Astrocyte of the cerebellum (primary cell): ENCODE data around the gene MAGI3.
"Not testable (repeated sequence)": the region's sequence is repeated elsewhere in the genome, so short reads cannot be mapped to it uniquely, and the experiment has no call there.

ENCODE experiments used
- DNase-seq: peaks from one replicate; pipeline ENCODE4 v3.0.0-alpha.2; 2011; ENCODE audit warnings: low read depth
- H3K4me3 ChIP-seq: 2 replicates; pipeline ENCODE4 v1.5.1; 2011; ENCODE audit warnings: mild to moderate bottlenecking, low read depth, low read length, moderate library complexity
- CTCF ChIP-seq: IDR thresholded peaks from 2 replicates; pipeline ENCODE4 v1.5.1; 2012; ENCODE audit warnings: low read length, low read depth, moderate library complexity, mild to moderate bottlenecking; ENCODE audit errors: missing control alignments
- in situ Hi-C: cut with HindIII; loops from 2 replicates; pipeline ENCODE4 v1.10.0; 2017; ENCODE audit warnings: low sequenced_read_pairs

The MAGI3 gene

GRCh38 chr1:113490384-113490783 lies 100.1 kb downstream of the MAGI3 start:
- H3K4me3 ChIP-seq = no peak overlapping the region
- in situ Hi-C loops = no loop called here
- no peak for TF ChIP-seq CTCF
- no peak for DNase-seq

- in situ Hi-C loops = no loop called here
- DNase-seq = no peak
- no peak overlapping the region for H3K4me3 ChIP-seq
- no peak for TF ChIP-seq CTCF
Measured at GRCh38 chr1:113493533-113493932, 103.2 kb downstream of the MAGI3 start.

GRCh38 chr1:113505357-113505756 lies 115.0 kb downstream of the MAGI3 start:
- no peak for DNase-seq
- H3K4me3 ChIP-seq = no peak overlapping the region
- in situ Hi-C loops = no loop called here
- TF ChIP-seq CTCF = no peak

GRCh38 chr1:113507552-113508214 lies 117.4 kb downstream of the MAGI3 start:
- in situ Hi-C loops = no loop called here
- TF ChIP-seq CTCF = no peak
- DNase-seq = no peak
- no peak overlapping the region for H3K4me3 ChIP-seq

GRCh38 chr1:113508364-113509164 lies 118.2 kb downstream of the MAGI3 start:
- in situ Hi-C loops = no loop called here
- no peak for TF ChIP-seq CTCF
- no peak overlapping the region for H3K4me3 ChIP-seq
- DNase-seq = no peak

- DNase-seq, H3K4me3 ChIP-seq, in situ Hi-C loops: not testable (repeated sequence)
Measured at GRCh38 chr1:113509766-113510165, 119.5 kb downstream of the MAGI3 start.

- TF ChIP-seq CTCF = no peak
- no peak for DNase-seq
- H3K4me3 ChIP-seq = no peak overlapping the region
- in situ Hi-C loops = no loop called here
Measured at GRCh38 chr1:113511269-113511668, 121.0 kb downstream of the MAGI3 start.
